Activated CD8-positive, alpha-beta T cell treated with anti-CD3 and anti-CD28 coated beads for 36 hours (primary cell): ENCODE results near the gene MAPK8. TPM values are rescaled to one million over a fixed set of nuclear protein-coding genes. Genes with fewer than 3 reads are reported as not detected.

Experiments
- ATAC-seq: fragments of 200-7000 bp; cut with Tn5 transposase; one replicate; pipeline ENCODE4 v1.10.0; 2021; ENCODE audit warnings: mild to moderate bottlenecking, moderate library complexity
- CTCF ChIA-PET: fragments of 350-600 bp; sonication (Branson Sonifier 250); formaldehyde crosslinking; loops from one replicate; lab custom pipeline; 2021; ENCODE audit warnings: antibody characterized with exemption; lab: Charles Lee
- POLR2A ChIA-PET: fragments of 350-600 bp; sonication (Branson Sonifier 250); formaldehyde crosslinking; loops from one replicate; lab custom pipeline; 2021; ENCODE audit warnings: antibody characterized with exemption; lab: Charles Lee
- DNase-seq: peaks from one replicate; pipeline ENCODE4 v3.0.0-alpha.2; 2020
- H3K27ac Mint-ChIP-seq: one replicate; pipeline ENCODE4 v1.8.0; 2021; ENCODE audit warnings: mild to moderate bottlenecking, mixed read lengths
- H3K27me3 Mint-ChIP-seq: one replicate; pipeline ENCODE4 v1.8.0; 2021; ENCODE audit warnings: mixed read lengths
- H3K36me3 Mint-ChIP-seq: one replicate; pipeline ENCODE4 v1.8.0; 2021; ENCODE audit warnings: low read depth, mixed read lengths
- H3K4me1 Mint-ChIP-seq: one replicate; pipeline ENCODE4 v1.8.0; 2021; ENCODE audit warnings: low read depth, mixed read lengths
- H3K4me3 Mint-ChIP-seq: one replicate; pipeline ENCODE4 v1.8.0; 2021; ENCODE audit warnings: mild to moderate bottlenecking, moderate library complexity, mixed read lengths
- H3K9me3 Mint-ChIP-seq: one replicate; pipeline ENCODE4 v1.8.0; 2021; ENCODE audit warnings: mixed read lengths
- CTCF ChIP-seq: fragments of 200-600 bp; IDR thresholded peaks from one replicate; pipeline ENCODE4 v1.8.0; 2022; ENCODE audit warnings: antibody characterized with exemption, mild to moderate bottlenecking
- intact Hi-C: fragments of 100-400 bp; cut with micrococcal nuclease; formaldehyde crosslinking; loops from one replicate; pipeline ENCODE4 v1.10.0; 2022
- total RNA-seq, 2 experiments: library from RNA; stranded (reverse); gene quantifications; one replicate each; pipeline ENCODE4 v1.2.3, GENCODE V29; 2021

Gene MAPK8
- total RNA-seq, 2 experiments from 2014 or later: 40.5 to 41.1 TPM

GRCh38 chr10:48482207-48482606 is 175.7 kb downstream of the MAPK8 start:
- Mint-ChIP-seq H3K4me1 (no peaks in the 10 kb centered on the region), H3K4me3 (no peak overlapping the region), H3K36me3 (no peaks in the 10 kb centered on the region), H3K27ac (no peak overlapping the region), H3K27me3 (peaks cover 4% of the 10 kb centered on the region), H3K9me3 (no peaks in the 10 kb centered on the region)
- ATAC-seq: no peak
- intact Hi-C loops: no loop called here
- no peak for TF ChIP-seq CTCF
- ChIA-PET POLR2A (no interaction called here), CTCF (no interaction called here)
- no peak for DNase-seq

GRCh38 chr10:48484911-48485310 is 178.4 kb downstream of the MAPK8 start:
- ATAC-seq: no peak
- H3K4me3 Mint-ChIP-seq: no peak overlapping the region
- no peaks in the 10 kb centered on the region for H3K4me1 Mint-ChIP-seq
- DNase-seq: no peak
- ChIA-PET CTCF (no interaction called here), POLR2A (no interaction called here)
- H3K9me3 Mint-ChIP-seq: no peaks in the 10 kb centered on the region
- no peak for TF ChIP-seq CTCF
- H3K27me3 Mint-ChIP-seq: peaks cover 4% of the 10 kb centered on the region
- intact Hi-C loops: no loop called here
- H3K36me3 Mint-ChIP-seq: no peaks in the 10 kb centered on the region
- H3K27ac Mint-ChIP-seq: no peak overlapping the region

GRCh38 chr10:48485711-48486110 is 179.2 kb downstream of the MAPK8 start:
- Mint-ChIP-seq H3K4me3 (no peak overlapping the region), H3K4me1 (no peaks in the 10 kb centered on the region), H3K36me3 (no peaks in the 10 kb centered on the region), H3K27me3 (peaks cover 4% of the 10 kb centered on the region), H3K9me3 (no peaks in the 10 kb centered on the region), H3K27ac (no peak overlapping the region)
- CTCF ChIA-PET: no interaction called here
- no peak for TF ChIP-seq CTCF
- ATAC-seq: no peak
- intact Hi-C loops: no loop called here
- POLR2A ChIA-PET: no interaction called here
- DNase-seq: no peak

- ChIA-PET POLR2A (no interaction called here), CTCF (no interaction called here)
- Mint-ChIP-seq H3K27ac (no peak overlapping the region), H3K27me3 (peaks cover 4% of the 10 kb centered on the region), H3K36me3 (no peaks in the 10 kb centered on the region), H3K4me3 (no peak overlapping the region), H3K4me1 (no peaks in the 10 kb centered on the region), H3K9me3 (no peaks in the 10 kb centered on the region)
- intact Hi-C loops: no loop called here
- no peak for DNase-seq
- TF ChIP-seq CTCF: no peak
- ATAC-seq: no peak
These were observed 180.8 kb downstream of the MAPK8 start for GRCh38 chr10:48487244-48487643.

Other genes starting within 250 kb of the MAPK8 start
- gene FRMPD2, start 32.0 kb upstream of the MAPK8 start, total RNA-seq: not detected